ENCODE results near the gene WDFY3.

The WDFY3 gene

DNA sequence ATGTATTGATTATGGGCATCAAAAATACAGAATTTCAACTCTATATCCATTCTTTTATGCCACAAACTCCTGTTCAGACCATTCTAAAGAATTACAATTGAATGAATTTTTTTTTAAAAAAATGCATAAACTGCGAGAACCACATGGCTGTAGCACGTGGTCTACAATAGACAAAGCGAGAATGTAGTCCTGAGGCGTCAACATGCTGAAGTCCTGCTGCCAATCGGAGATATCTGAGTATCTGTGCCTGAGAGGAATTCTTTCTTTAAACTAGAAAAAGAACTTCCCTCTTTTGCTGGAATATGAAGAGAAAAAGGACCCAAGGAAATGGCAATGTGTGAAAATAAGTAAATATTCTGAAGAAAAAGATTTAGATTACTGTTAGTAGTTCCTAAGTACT, 277.9 kb downstream of the WDFY3 start:
- TF ChIP-seq BACH2 (CRISPR knock-in tag; IDR thresholded peaks at IDR 0.05; ENCODE audit: borderline replicate concordance) = no peak
- no peak for TF ChIP-seq ZNF565 (CRISPR knock-in tag; conservative IDR thresholded peaks at IDR 0.05; ENCODE audit: low read depth)
- no peak for TF ChIP-seq ZC3H10 (CRISPR knock-in tag; IDR thresholded peaks at IDR 0.05)
- TF ChIP-seq OSR1 (CRISPR knock-in tag; IDR thresholded peaks at IDR 0.05) = no peak
- TF ChIP-seq, protein P1, sequence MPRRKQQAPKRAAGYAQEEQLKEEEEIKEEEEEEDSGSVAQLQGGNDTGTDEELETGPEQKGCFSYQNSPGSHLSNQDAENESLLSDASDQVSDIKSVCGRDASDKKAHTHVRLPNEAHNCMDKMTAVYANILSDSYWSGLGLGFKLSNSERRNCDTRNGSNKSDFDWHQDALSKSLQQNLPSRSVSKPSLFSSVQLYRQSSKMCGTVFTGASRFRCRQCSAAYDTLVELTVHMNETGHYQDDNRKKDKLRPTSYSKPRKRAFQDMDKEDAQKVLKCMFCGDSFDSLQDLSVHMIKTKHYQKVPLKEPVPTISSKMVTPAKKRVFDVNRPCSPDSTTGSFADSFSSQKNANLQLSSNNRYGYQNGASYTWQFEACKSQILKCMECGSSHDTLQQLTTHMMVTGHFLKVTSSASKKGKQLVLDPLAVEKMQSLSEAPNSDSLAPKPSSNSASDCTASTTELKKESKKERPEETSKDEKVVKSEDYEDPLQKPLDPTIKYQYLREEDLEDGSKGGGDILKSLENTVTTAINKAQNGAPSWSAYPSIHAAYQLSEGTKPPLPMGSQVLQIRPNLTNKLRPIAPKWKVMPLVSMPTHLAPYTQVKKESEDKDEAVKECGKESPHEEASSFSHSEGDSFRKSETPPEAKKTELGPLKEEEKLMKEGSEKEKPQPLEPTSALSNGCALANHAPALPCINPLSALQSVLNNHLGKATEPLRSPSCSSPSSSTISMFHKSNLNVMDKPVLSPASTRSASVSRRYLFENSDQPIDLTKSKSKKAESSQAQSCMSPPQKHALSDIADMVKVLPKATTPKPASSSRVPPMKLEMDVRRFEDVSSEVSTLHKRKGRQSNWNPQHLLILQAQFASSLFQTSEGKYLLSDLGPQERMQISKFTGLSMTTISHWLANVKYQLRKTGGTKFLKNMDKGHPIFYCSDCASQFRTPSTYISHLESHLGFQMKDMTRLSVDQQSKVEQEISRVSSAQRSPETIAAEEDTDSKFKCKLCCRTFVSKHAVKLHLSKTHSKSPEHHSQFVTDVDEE (CRISPR knock-in tag; IDR thresholded peaks at IDR 0.05) = no peak
- no peak for TF ChIP-seq ISL1 (CRISPR knock-in tag; IDR thresholded peaks at IDR 0.05)
- TF ChIP-seq ESRRG (CRISPR knock-in tag; IDR thresholded peaks at IDR 0.05) = no peak
- TF ChIP-seq, protein P2, sequence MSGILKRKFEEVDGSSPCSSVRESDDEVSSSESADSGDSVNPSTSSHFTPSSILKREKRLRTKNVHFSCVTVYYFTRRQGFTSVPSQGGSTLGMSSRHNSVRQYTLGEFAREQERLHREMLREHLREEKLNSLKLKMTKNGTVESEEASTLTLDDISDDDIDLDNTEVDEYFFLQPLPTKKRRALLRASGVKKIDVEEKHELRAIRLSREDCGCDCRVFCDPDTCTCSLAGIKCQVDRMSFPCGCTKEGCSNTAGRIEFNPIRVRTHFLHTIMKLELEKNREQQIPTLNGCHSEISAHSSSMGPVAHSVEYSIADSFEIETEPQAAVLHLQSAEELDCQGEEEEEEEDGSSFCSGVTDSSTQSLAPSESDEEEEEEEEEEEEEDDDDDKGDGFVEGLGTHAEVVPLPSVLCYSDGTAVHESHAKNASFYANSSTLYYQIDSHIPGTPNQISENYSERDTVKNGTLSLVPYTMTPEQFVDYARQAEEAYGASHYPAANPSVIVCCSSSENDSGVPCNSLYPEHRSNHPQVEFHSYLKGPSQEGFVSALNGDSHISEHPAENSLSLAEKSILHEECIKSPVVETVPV (CRISPR knock-in tag; IDR thresholded peaks at IDR 0.05) = no peak
- ATAC-seq = no peak

DNA sequence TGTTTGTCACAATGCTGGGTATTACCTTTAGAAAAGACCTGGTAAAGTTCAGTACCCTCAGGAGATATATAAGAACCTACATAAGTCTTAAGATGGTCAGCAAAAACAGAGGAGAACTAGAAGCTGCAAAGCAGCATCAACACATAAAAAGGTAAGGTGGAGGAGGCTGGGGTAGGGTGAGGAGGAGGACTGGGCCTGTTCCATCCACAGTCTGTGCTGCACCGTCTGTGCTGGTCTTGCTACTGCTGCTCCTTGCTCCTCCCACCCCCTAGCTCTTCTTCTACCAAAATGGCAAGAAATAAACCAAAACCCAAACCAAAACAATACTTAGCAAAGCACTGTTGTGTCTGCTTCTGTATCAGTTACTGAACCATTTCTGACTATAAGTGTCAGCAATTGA, 281.4 kb downstream of the WDFY3 start:
- TF ChIP-seq, protein P3, sequence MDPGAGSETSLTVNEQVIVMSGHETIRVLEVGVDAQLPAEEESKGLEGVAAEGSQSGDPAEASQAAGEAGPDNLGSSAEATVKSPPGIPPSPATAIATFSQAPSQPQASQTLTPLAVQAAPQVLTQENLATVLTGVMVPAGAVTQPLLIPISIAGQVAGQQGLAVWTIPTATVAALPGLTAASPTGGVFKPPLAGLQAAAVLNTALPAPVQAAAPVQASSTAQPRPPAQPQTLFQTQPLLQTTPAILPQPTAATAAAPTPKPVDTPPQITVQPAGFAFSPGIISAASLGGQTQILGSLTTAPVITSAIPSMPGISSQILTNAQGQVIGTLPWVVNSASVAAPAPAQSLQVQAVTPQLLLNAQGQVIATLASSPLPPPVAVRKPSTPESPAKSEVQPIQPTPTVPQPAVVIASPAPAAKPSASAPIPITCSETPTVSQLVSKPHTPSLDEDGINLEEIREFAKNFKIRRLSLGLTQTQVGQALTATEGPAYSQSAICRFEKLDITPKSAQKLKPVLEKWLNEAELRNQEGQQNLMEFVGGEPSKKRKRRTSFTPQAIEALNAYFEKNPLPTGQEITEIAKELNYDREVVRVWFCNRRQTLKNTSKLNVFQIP (CRISPR knock-in tag; IDR thresholded peaks at IDR 0.05; ENCODE audit: borderline replicate concordance, low read depth) = no peak
- TF ChIP-seq TOX (CRISPR knock-in tag; IDR thresholded peaks at IDR 0.05; ENCODE audit: borderline replicate concordance) (no peak), ZFP3 (CRISPR knock-in tag; IDR thresholded peaks at IDR 0.05) (no peak), ZNF70 (CRISPR knock-in tag; IDR thresholded peaks at IDR 0.05) (no peak), TCF4 (CRISPR knock-in tag; IDR thresholded peaks at IDR 0.05; ENCODE audit: borderline replicate concordance) (no peak), ZNF565 (CRISPR knock-in tag; conservative IDR thresholded peaks at IDR 0.05; ENCODE audit: low read depth) (no peak)
- TF ChIP-seq, protein P4, sequence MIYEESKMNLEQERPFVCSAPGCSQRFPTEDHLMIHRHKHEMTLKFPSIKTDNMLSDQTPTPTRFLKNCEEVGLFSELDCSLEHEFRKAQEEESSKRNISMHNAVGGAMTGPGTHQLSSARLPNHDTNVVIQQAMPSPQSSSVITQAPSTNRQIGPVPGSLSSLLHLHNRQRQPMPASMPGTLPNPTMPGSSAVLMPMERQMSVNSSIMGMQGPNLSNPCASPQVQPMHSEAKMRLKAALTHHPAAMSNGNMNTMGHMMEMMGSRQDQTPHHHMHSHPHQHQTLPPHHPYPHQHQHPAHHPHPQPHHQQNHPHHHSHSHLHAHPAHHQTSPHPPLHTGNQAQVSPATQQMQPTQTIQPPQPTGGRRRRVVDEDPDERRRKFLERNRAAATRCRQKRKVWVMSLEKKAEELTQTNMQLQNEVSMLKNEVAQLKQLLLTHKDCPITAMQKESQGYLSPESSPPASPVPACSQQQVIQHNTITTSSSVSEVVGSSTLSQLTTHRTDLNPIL (CRISPR knock-in tag; IDR thresholded peaks at IDR 0.05; ENCODE audit: low read depth) = no peak
- TF ChIP-seq, protein P2 (CRISPR knock-in tag; IDR thresholded peaks at IDR 0.05) = no peak
- TF ChIP-seq, protein P5, sequence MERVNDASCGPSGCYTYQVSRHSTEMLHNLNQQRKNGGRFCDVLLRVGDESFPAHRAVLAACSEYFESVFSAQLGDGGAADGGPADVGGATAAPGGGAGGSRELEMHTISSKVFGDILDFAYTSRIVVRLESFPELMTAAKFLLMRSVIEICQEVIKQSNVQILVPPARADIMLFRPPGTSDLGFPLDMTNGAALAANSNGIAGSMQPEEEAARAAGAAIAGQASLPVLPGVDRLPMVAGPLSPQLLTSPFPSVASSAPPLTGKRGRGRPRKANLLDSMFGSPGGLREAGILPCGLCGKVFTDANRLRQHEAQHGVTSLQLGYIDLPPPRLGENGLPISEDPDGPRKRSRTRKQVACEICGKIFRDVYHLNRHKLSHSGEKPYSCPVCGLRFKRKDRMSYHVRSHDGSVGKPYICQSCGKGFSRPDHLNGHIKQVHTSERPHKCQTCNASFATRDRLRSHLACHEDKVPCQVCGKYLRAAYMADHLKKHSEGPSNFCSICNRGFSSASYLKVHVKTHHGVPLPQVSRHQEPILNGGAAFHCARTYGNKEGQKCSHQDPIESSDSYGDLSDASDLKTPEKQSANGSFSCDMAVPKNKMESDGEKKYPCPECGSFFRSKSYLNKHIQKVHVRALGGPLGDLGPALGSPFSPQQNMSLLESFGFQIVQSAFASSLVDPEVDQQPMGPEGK (CRISPR knock-in tag; IDR thresholded peaks at IDR 0.05; ENCODE audit: borderline replicate concordance) = no peak
- no peak for ATAC-seq

DNA sequence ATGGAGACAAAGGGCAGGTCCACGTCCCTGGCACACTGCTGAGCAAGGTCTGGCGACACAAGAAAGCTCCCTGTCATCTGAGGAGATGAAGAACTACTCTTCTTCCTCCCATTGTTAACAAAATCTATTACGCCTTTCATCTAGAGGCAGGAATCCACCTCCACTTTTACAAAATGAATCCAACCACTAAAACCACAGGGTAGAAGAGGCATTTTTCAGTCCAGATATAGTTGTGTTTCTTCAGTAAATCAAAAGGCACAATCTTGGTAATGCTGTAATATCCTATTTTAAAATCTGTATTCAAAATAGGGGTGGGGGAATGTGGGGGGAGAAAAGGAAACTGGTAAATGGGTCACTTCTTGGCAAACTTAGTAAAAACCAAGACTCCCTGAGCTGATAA, 282.1 kb downstream of the WDFY3 start:
- no peak for ATAC-seq

More for the DNA sequence above, 282.1 kb downstream of the WDFY3 start:
- TF ChIP-seq, protein P5 (CRISPR knock-in tag; IDR thresholded peaks at IDR 0.05; ENCODE audit: borderline replicate concordance) = no peak
- TF ChIP-seq ZNF70 (CRISPR knock-in tag; IDR thresholded peaks at IDR 0.05) (no peak), SNAI2 (CRISPR knock-in tag; IDR thresholded peaks at IDR 0.05) (no peak), BACH2 (CRISPR knock-in tag; IDR thresholded peaks at IDR 0.05; ENCODE audit: borderline replicate concordance) (no peak), ARNTL (CRISPR knock-in tag; IDR thresholded peaks at IDR 0.05; ENCODE audit: borderline replicate concordance, low read depth) (no peak), ISL1 (CRISPR knock-in tag; IDR thresholded peaks at IDR 0.05) (no peak)
- TF ChIP-seq, protein P3 (CRISPR knock-in tag; IDR thresholded peaks at IDR 0.05; ENCODE audit: borderline replicate concordance, low read depth) = no peak
- TF ChIP-seq, protein P2 (CRISPR knock-in tag; IDR thresholded peaks at IDR 0.05) = no peak

All from SK-N-SH treated with all-trans-retinoic acid at 6 μM for 48 hours (cell line).